GM12873 (cell line): ENCODE results near the gene OGFOD3.

Experiments
- TF ChIP-seq, protein P1 (sequence below): IDR thresholded peaks from 2 replicates; pipeline ENCODE4 v1.5.1; 2012; ENCODE audit warnings: low read depth, mild to moderate bottlenecking, moderate library complexity, low read length, control low read depth; ENCODE audit not compliant: insufficient read depth; ENCODE audit errors: missing control alignments

OGFOD3 gene

DNA sequence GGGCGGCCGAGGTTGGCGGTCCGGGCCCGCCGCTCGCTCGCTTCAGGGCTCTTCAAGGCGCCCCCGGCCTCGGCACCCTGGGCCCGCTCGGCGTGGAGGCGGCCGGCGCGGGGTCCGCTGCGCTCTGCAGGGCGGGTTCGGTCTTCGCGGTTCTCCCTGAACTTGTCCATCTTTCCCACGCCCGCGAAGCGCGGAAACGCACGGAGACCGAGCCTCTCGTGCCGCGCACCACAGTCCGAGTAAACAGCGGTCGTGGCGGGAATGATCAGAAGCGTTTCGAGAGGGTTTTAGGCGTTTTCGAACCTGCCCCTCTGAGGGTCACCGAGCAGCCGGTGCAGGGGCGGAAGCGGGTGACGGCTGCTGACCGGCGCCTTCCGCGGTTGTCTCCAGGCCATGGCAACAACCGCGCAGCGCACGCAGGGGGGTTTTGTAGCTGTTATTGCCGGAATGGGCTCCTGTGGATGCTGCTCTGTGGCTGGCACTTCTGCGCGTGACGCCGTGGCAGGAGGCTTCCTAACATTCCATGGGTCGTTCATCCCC, 40.6 kb upstream of the OGFOD3 start:
- TF ChIP-seq, protein P1, sequence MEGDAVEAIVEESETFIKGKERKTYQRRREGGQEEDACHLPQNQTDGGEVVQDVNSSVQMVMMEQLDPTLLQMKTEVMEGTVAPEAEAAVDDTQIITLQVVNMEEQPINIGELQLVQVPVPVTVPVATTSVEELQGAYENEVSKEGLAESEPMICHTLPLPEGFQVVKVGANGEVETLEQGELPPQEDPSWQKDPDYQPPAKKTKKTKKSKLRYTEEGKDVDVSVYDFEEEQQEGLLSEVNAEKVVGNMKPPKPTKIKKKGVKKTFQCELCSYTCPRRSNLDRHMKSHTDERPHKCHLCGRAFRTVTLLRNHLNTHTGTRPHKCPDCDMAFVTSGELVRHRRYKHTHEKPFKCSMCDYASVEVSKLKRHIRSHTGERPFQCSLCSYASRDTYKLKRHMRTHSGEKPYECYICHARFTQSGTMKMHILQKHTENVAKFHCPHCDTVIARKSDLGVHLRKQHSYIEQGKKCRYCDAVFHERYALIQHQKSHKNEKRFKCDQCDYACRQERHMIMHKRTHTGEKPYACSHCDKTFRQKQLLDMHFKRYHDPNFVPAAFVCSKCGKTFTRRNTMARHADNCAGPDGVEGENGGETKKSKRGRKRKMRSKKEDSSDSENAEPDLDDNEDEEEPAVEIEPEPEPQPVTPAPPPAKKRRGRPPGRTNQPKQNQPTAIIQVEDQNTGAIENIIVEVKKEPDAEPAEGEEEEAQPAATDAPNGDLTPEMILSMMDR, result no peak

DNA sequence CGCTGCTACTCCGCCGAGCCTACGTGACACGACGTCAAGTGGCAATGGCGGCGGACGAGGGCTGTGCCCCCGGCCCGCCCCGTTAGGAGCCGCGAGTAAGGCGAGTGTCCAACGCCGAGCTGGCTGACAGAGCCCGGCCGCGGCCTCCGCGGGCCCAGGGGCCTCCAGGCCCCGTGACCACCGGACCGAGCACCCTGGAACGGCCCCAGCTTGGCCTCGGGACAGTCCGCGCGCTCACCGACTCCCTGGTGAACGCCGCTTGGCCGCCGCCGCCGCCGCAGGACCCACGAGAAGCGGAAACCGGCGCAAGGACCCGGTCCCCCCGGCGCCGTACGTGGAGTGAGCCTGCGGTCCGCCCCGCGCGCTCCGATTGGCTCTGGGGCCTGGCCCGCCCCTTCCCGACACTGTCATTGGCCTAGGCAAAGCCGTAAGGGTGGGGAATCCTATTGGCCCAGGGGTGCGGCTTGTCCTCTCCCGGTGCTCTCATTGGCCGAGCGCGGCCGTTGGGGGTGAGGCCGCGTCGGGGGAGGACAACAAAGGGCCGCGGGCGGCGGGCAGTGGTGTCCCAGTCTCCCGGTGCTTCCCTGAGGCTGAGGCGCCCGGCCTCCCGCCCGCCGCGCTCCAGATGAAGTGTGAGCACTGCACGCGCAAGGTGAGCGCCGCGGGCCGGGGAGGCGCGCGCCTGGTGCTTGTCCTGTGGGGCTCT, 39.9 kb upstream of the OGFOD3 start, which contains the start of gene NARF:
Gene NARF (plus strand): TSS at position 563 of the 706 bp plus-strand sequence. CDS start 63 bp downstream, at position 626.
- TF ChIP-seq, protein P1, result no peak

DNA sequence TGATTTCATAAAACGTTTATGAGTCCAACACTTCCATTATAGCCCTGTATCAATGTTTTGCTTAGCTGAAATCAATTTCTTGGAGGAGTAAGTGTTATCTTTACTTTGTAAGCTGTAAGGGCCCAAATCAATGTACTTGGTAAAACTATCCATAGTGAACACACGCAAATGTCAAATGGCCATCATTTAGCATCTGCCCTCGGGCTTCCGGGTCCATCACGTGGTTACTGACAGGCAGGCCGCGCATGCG, 39.5 kb upstream of the OGFOD3 start:
- TF ChIP-seq, protein P1, result no peak

- TF ChIP-seq, protein P1, result no peak
Measured at GRCh38 chr17:82457073-82457928, 38.9 kb upstream of the OGFOD3 start.

- TF ChIP-seq, protein P1, result no peak
Measured at GRCh38 chr17:82452162-82452561, 33.8 kb upstream of the OGFOD3 start.

GRCh38 chr17:82450357-82451106, 32.1 kb upstream of the OGFOD3 start, which contains the start of gene CYBC1:
Gene CYBC1 (minus strand): TSS chr17:82450752. CDS start chr17:82449254, 1,498 bp downstream.
- TF ChIP-seq, protein P1, result no peak

- TF ChIP-seq, protein P1, result no peak
Measured at GRCh38 chr17:82449883-82450356, 31.5 kb upstream of the OGFOD3 start.
